ENCODE results near the gene ADK. TPM values are rescaled to one million over a fixed set of nuclear protein-coding genes. Genes with fewer than 3 reads are reported as not detected.

ADK gene
- total RNA-seq, 2 donors from 2014 or later, result 14.4 to 24.3 TPM

- no peaks in the 10 kb centered on the region for H3K27me3 ChIP-seq (replicated peaks; ENCODE audit: insufficient read depth)
- no peaks in the 10 kb centered on the region for H3K36me3 ChIP-seq
- H3K4me1 ChIP-seq (ENCODE audit: control insufficient read depth in 1 of 2, low read depth in 2 of 2), result peaks cover 0 to 14% of the 10 kb centered on the region in 2 donors
- H3K9me3 ChIP-seq, result no peaks in the 10 kb centered on the region
- H3K4me3 ChIP-seq, result no peak overlapping the region
- no peak for DNase-seq (ENCODE audit: low spot score)
- no peak overlapping the region for H3K27ac ChIP-seq
- no peak for ATAC-seq (ENCODE audit: insufficient number of reproducible peaks, low FRiP score, low read depth)
- TF ChIP-seq, protein P1, sequence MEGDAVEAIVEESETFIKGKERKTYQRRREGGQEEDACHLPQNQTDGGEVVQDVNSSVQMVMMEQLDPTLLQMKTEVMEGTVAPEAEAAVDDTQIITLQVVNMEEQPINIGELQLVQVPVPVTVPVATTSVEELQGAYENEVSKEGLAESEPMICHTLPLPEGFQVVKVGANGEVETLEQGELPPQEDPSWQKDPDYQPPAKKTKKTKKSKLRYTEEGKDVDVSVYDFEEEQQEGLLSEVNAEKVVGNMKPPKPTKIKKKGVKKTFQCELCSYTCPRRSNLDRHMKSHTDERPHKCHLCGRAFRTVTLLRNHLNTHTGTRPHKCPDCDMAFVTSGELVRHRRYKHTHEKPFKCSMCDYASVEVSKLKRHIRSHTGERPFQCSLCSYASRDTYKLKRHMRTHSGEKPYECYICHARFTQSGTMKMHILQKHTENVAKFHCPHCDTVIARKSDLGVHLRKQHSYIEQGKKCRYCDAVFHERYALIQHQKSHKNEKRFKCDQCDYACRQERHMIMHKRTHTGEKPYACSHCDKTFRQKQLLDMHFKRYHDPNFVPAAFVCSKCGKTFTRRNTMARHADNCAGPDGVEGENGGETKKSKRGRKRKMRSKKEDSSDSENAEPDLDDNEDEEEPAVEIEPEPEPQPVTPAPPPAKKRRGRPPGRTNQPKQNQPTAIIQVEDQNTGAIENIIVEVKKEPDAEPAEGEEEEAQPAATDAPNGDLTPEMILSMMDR (IDR thresholded peaks at IDR 0.05), result no peak
These were observed 125.4 kb downstream of the ADK start for GRCh38 chr10:74276416-74276815.

- no peak overlapping the region for H3K27ac ChIP-seq
- no peaks in the 10 kb centered on the region for H3K36me3 ChIP-seq
- no peak for ATAC-seq (ENCODE audit: insufficient number of reproducible peaks, low FRiP score, low read depth)
- H3K27me3 ChIP-seq (replicated peaks; ENCODE audit: insufficient read depth), result no peaks in the 10 kb centered on the region
- H3K4me3 ChIP-seq, result no peak overlapping the region
- DNase-seq (ENCODE audit: low spot score), result no peak
- no peaks in the 10 kb centered on the region for H3K4me1 ChIP-seq (ENCODE audit: control insufficient read depth in 1 of 2, low read depth in 2 of 2)
- H3K9me3 ChIP-seq, result no peaks in the 10 kb centered on the region
- TF ChIP-seq, protein P1 (IDR thresholded peaks at IDR 0.05), result no peak
These were observed 131.3 kb downstream of the ADK start for GRCh38 chr10:74282151-74282847.

DNA sequence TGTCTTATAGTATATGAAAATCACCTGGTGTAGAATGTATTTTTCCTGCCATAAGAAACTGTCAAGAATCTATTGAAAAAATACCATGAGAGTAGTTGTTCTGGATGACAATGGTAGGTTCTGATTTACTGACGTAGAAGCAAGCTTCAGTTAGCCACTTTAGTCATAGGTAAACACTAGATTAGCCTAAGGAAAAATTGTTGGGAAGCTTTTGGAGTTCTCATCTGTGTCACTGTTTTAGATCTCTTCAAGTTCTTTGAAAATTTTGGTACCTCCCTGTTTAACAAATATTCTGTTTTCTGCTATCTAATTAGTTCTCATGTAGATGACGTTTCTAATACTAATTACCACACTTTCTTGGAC, 131.8 kb downstream of the ADK start:
- Histone ChIP-seq H3K4me1 (ENCODE audit: control insufficient read depth in 1 of 2, low read depth in 2 of 2) (no peaks in the 10 kb centered on the region), H3K27ac (no peak overlapping the region), H3K36me3 (no peaks in the 10 kb centered on the region), H3K9me3 (no peaks in the 10 kb centered on the region), H3K4me3 (no peak overlapping the region), H3K27me3 (replicated peaks; ENCODE audit: insufficient read depth) (no peaks in the 10 kb centered on the region)
- TF ChIP-seq, protein P1 (IDR thresholded peaks at IDR 0.05), result no peak
- DNase-seq (ENCODE audit: low spot score) (no peak), ATAC-seq (ENCODE audit: insufficient number of reproducible peaks, low FRiP score, low read depth) (no peak)

DNA sequence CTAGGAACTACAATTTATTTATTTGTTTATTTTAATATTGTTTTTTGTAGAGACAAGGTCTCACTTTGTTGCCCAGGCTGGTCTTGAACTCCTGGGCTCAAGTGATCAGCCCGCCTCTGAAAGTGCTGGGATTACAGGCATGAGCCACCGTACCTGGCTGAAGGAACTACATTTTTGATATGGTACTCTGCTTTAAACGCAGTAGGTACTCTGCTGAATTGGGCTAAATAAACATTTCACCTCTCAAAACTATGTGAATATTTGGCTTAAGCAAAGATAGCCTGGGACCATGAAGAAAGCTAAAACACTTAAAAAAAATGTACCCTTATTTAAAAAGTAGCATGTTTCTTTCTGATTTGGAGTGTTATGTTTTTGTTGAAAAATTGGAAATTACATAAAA, 138.2 kb downstream of the ADK start:
- peaks cover 16 to 53% of the 10 kb centered on the region in 2 donors for H3K4me1 ChIP-seq (ENCODE audit: control insufficient read depth in 1 of 2, low read depth in 2 of 2)
- ATAC-seq (ENCODE audit: insufficient number of reproducible peaks, low FRiP score, low read depth), result no peak
- no peak for DNase-seq (ENCODE audit: low spot score)
- H3K9me3 ChIP-seq, result no peaks in the 10 kb centered on the region
- no peaks in the 10 kb centered on the region for H3K27me3 ChIP-seq (replicated peaks; ENCODE audit: insufficient read depth)
- H3K4me3 ChIP-seq, result peak overlapping the region; percentile 12
- TF ChIP-seq, protein P1 (IDR thresholded peaks at IDR 0.05), result no peak
- H3K27ac ChIP-seq, result peak overlapping the region; percentile 71 to 92
- no peaks in the 10 kb centered on the region for H3K36me3 ChIP-seq

- TF ChIP-seq, protein P1 (IDR thresholded peaks at IDR 0.05), result no peak
- H3K36me3 ChIP-seq, result no peaks in the 10 kb centered on the region
- peaks cover 19 to 58% of the 10 kb centered on the region in 2 donors for H3K4me1 ChIP-seq (ENCODE audit: control insufficient read depth in 1 of 2, low read depth in 2 of 2)
- H3K4me3 ChIP-seq, result peak overlapping the region; percentile 32
- H3K27ac ChIP-seq, result peak overlapping the region; percentile 71 to 92
- no peak for DNase-seq (ENCODE audit: low spot score)
- no peak for ATAC-seq (ENCODE audit: insufficient number of reproducible peaks, low FRiP score, low read depth)
- H3K9me3 ChIP-seq, result no peaks in the 10 kb centered on the region
- no peaks in the 10 kb centered on the region for H3K27me3 ChIP-seq (replicated peaks; ENCODE audit: insufficient read depth)
These were observed 138.9 kb downstream of the ADK start for GRCh38 chr10:74289951-74290350.

Measured in thoracic aorta (tissue), 2 donors.